HG03108 (cell line): ENCODE data around the gene FOXP1.

Experiments
- ATAC-seq: cut with Tn5 transposase; IDR thresholded peaks from one replicate; pipeline ENCODE4 v1.9.1; 2021; ENCODE audit warnings: moderate library complexity; ENCODE audit not compliant: unreplicated experiment

FOXP1 gene

DNA sequence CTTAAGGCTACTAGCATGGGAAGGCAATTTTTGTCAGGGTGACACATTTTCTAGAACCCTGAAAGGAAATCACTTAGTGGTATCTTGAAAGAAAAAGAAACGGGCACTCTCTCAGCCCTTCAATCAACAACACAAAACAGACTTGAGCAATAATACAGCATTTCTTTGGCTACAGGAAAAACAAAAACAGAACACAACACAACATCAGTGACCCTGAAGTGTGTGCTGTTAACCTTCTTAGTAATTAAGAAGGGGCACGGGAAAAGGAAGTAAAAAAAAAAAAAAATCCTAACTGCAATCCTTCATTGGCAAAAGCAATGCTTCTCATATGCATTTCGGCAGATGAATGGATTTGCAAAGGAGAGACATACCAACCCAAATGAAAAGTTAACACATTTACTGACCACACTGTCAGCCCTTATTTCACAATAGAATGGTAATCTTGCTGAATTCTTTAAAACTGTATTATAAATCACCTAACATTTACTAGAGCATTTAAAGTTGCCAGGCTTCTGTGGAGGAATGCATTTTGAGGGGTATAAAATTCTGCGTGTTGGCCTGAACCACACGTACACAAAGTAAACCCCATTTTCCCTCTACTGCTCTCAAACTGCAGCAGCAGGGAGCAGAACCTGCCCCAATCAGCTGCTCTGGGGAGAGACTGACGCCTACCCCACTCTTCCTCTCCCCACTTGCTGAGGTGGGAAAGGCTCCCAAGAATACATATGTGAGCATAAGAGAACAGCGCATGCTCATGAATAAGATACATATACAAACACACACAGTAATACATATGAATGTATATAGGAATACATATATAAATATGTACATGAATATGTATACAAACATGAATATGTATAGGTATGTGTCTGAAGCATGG lies 198.5 kb downstream of the FOXP1 start:
- no peak for ATAC-seq

DNA sequence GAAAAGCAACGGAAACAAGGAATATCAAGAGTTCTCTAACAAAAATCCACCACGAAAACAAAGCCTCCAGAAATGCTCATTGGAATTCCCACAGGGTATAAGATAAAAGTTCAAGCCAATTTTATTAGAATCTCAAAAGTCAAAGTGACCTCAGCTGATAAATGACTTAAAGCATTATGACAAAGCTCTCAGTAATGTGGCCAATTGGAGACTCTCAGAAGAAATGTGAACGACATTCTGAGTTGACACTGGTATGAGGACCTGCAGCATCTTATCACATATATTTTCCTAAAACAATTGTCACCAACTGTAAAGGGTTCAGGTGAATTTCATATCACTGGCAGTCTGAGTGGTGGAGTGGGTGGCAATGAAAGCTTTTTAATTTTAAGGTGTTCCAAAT lies 199.1 kb downstream of the FOXP1 start:
- no peak for ATAC-seq

DNA sequence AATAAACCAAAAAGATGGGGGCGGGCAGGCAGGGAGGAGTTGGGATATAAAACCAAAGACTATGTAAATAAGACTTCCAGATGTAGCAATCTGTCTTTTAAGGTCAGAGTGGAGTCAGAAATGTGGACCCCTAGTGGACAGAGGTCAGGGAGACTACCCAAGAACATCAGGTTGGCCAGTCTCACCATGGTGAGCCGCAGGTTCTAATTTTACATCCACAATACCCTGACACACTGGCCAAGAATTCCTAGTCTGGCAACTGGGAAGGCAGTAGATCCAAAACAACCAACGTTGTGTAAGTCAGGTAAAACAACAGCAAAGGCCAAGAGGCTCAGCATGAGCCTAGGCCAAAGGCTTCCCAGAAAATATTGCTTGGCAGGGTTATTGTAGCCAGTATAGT lies 203.4 kb downstream of the FOXP1 start:
- no peak for ATAC-seq

DNA sequence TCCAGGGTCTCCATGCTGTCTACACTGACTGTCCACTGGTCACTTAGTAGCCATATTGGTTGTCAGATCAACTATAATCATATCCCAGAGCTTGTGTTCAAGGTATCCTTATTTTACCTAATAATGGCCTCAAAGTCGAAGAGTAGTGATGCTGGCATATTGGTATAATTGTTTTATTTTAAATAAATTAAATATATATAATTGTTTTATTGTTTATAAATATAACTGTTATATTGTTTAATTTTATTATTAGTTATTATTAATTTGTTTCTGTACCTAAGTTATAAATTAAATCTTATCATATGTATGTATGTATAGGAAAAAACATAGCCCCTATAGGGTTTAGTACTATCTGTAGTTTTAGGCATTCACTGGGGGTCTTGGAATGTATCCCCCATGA lies 205.0 kb downstream of the FOXP1 start:
- ATAC-seq = no peak

DNA sequence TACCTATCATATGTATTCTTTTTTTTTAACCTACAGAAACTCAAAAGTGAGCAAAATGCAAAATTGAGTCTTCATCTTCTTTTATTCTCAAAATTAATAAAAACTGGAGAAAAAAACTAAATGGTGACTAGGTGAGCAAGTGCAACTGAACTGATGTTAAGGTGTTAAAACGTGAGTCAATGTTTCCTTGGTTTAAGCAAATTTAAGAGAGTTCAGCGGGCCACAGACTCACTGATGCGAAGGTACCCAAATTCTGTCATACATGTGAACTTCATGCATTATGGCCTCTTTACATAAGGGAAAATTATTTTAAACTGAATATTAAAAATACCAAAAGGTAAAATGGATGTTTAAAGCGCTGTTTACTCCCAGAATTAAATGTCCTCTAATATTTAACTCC lies 206.6 kb downstream of the FOXP1 start:
- no peak for ATAC-seq

- ATAC-seq = no peak
Observed at GRCh38 chr3:71376503-71376902, 207.0 kb downstream of the FOXP1 start.

DNA sequence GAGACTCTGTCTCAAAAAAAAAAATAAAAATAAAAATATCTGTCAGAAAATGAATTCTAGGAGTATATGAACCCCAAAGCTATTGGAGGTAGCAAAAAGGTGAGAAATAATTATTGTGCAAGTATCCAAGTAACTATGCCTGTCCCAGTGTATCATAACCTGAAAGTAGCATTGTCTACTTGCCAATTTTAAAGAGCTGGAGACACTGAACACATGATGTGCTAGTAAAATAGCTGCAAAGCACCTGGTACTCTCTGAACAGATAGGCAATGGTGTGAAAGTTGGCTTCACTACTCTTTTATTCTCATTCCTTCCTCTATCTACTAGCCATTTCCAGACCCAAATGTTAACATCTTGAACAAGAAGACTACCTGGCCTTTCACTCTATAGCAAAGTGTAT lies 208.9 kb downstream of the FOXP1 start:
- no peak for ATAC-seq

- ATAC-seq = no peak
Observed at GRCh38 chr3:71372911-71373637, 210.5 kb downstream of the FOXP1 start.

GRCh38 chr3:71372241-71372768 lies 211.2 kb downstream of the FOXP1 start:
- ATAC-seq = no peak

DNA sequence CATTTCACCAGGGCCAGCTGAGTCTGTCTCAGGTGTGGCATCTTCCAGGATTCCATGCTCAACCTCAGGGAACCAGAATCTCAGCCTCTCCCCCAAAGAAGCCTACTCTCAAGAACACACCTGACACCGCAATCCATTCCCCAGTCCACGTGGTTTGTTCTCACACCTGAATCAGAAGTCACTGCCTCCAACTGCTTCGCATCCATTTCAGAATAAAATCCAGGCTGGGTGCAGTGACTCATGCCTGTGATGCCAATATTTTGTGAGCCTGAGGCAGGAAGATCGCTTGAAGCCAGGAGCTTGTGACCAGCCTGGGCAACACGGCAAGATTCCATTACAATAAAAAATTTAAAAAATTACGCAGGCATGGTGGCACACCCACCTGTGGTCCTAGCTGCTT lies 212.2 kb downstream of the FOXP1 start:
- ATAC-seq = no peak

DNA sequence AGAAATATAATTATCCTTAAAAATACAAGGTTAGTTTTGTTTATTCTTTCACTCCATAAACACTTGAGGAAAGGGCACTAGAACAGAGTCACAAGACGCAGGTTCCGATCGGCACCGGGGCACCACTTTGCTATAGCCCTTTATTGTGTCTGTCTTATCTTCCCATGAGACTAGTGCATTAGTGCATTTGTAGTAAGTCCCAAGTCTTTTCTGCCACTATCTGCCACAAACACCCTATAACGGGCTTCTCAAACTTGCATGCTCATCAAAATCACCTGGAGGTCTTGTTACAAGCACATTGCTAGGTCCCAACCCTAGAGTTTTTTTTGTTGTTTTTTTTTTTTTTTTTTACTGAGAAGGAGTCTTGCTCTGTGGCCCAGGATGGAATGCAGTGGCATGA lies 213.1 kb downstream of the FOXP1 start:
- ATAC-seq = no peak

DNA sequence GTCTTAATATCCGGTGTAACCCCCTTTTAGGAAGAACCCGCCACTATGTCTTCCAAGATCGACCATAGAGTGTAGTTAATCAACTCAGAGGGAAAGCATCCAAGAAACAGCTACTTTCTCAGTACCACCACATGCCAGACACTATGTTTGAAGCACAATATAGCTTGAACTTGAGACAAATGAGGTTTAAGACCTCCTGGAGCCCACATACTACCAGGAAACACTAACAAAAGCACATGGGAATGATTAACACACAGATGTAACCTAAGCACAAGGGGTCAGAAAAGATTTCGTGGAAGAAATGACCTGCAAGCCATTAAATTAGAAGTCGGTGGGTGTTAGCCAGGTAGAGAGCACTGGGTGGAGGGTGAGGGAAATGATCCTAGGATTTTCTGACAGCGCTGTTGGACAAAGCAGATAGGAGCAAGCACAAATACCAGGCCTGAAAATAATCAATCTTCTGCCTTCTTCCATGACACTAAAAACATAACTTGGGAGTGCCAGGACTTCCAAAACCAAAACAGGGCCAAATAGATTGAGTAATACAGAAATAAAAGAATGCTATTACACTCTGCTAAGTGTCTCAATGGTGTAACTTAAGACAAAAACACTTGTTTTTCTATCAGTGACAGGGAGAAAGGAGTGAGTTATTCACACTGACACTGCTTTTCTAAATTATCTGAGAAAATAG lies 213.7 kb downstream of the FOXP1 start:
- no peak for ATAC-seq

DNA sequence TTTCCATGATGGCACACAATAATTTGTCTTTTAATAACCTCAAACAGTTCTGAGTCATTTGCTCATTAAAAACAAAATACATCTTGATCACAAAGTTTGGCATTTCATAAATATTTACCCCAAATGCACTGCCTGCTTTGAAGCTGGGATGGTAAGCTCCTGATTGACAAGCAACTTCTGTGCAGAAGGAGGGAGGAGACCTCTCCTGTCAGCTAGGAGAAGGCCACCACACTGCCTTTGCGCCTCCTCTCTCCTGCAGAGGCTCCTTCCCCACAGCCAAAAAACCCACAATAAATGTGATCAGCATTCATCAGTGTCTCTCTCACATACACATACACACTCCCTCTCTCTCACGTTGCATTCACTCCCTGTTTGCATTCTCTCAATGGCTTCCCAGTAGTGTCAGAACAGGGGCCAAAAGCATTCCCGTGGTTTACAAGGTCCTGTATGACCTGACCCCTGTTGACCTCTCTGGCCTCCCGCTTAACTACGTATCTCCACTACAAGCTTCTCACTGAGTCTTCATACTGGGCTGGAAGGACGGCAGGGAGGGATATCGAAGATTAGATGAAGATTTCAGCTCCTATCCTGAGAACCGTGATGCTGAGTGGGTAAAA lies 216.4 kb downstream of the FOXP1 start:
- ATAC-seq = no peak

DNA sequence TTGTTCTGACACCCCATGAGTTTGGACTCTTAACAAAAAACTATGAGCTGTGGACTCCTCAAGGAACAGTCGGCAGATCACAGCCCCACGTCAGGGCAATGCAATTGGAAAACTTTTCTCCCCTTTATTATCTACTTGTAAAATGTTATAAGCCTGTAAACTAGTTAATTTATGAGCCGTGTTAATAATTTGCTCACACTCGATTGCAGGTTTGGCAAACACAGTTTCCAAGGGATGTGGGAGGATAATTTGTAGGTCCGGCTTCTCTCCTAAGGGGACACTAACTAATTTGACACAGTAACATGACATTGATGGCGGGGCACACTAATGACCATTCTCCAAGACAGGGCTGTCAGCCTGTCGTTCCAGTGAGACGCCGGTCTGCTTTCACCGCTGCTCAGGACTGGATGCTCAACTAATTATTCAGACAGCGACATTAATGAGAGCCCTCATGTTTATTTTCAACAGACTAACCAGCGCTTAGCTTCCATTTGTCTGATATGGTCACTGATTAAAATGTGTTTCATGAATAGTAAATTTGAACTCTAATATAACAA lies 222.1 kb downstream of the FOXP1 start:
- ATAC-seq = no peak

DNA sequence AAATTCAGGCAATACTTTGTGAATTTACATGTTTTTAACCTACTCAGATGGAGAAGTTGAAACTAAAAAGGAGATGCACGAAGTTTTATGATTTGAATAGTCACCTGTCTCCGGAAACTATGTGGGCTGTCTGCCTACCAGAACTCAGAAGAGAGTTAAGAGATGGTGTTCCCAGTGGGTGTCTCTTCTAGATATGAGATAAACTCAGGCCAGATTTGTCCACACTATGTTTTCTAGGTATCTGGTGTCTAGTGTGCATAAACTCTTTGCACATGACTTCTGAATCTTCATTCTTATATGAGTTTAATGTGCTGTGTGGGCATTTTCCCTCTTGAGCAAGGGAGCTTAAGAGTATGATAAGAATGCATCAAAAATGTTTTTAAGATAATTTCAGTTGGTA lies 222.8 kb downstream of the FOXP1 start:
- ATAC-seq = peak; percentile 76

- ATAC-seq = peak; percentile 24
Observed at GRCh38 chr3:71360180-71360579, 223.3 kb downstream of the FOXP1 start.

- ATAC-seq = no peak
Observed at GRCh38 chr3:71358243-71358642, 225.3 kb downstream of the FOXP1 start.

- ATAC-seq = no peak
Observed at GRCh38 chr3:71356265-71356664, 227.3 kb downstream of the FOXP1 start.

- ATAC-seq = no peak
Observed at GRCh38 chr3:71355862-71356261, 227.7 kb downstream of the FOXP1 start.

DNA sequence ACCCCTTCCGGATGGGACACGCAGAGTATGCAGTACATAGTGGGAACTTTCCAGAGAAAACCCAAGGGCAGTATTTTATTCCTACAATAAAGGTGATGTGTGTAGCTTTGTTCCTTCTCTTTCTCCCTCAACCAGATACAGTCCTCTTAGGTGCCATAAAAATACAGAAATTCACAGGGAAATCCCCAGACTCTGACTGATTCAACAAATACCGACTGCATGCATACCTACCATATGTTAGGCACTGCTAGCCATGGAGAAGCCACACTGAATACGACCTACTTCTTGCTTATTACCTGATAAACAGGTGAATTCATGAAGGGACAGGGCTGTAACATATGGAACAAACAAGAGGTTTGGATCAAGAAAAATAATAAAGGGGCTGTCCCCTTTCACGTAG lies 228.5 kb downstream of the FOXP1 start:
- ATAC-seq = no peak
